GM21825 (cell line): ENCODE measurements around the gene GIMAP7.
"Not testable (repeated sequence)": the region's sequence is repeated elsewhere in the genome, so short reads cannot be mapped to it uniquely, and the experiment has no call there.

Source experiments
- ATAC-seq: cut with Tn5 transposase; IDR thresholded peaks from one replicate; pipeline ENCODE4 v1.9.1; 2021; ENCODE audit warnings: mild to moderate bottlenecking, moderate library complexity; ENCODE audit not compliant: unreplicated experiment

Gene GIMAP7

GRCh38 chr7:150511048-150511447 is 3.6 kb upstream of the GIMAP7 start:
- ATAC-seq = no peak

- no peak for ATAC-seq
Measured at GRCh38 chr7:150513758-150514157, 914 bp upstream of the GIMAP7 start.

GRCh38 chr7:150515248-150516147 is 826 bp downstream of the GIMAP7 start:
- ATAC-seq = peak; percentile 15

GRCh38 chr7:150516956-150517745 is 2.5 kb downstream of the GIMAP7 start:
- no peak for ATAC-seq

- ATAC-seq = no peak
Measured at GRCh38 chr7:150519310-150519709, 4.6 kb downstream of the GIMAP7 start.

- no peak for ATAC-seq
Measured at GRCh38 chr7:150520145-150520544, 5.5 kb downstream of the GIMAP7 start.

GRCh38 chr7:150522931-150523330 is 8.3 kb downstream of the GIMAP7 start:
- not testable (repeated sequence) for ATAC-seq

- no peak for ATAC-seq
Measured at GRCh38 chr7:150524018-150524417, 9.3 kb downstream of the GIMAP7 start.

GRCh38 chr7:150531704-150532103 is 17.0 kb downstream of the GIMAP7 start:
- ATAC-seq = no peak

GRCh38 chr7:150538259-150538658 is 23.6 kb downstream of the GIMAP7 start:
- ATAC-seq = no peak

- no peak for ATAC-seq
Measured at GRCh38 chr7:150553163-150553562, 38.5 kb downstream of the GIMAP7 start.

GRCh38 chr7:150556521-150557138 is 42.0 kb downstream of the GIMAP7 start:
- ATAC-seq = no peak

GRCh38 chr7:150560486-150560885 is 45.8 kb downstream of the GIMAP7 start:
- ATAC-seq = no peak

GRCh38 chr7:150562919-150563318 is 48.2 kb downstream of the GIMAP7 start:
- no peak for ATAC-seq

GRCh38 chr7:150564006-150564405 is 49.3 kb downstream of the GIMAP7 start:
- no peak for ATAC-seq

GRCh38 chr7:150564566-150564965 is 49.9 kb downstream of the GIMAP7 start:
- no peak for ATAC-seq

GRCh38 chr7:150565239-150565638 is 50.6 kb downstream of the GIMAP7 start:
- ATAC-seq = no peak

- no peak for ATAC-seq
Measured at GRCh38 chr7:150566123-150566522, 51.5 kb downstream of the GIMAP7 start.

- ATAC-seq = no peak
Measured at GRCh38 chr7:150566572-150566971, 51.9 kb downstream of the GIMAP7 start.

- ATAC-seq = no peak
Measured at GRCh38 chr7:150567169-150567568, 52.5 kb downstream of the GIMAP7 start, which contains the start of gene GIMAP4. Gene GIMAP4, plus strand, starts transcription at chr7:150567390. Its CDS starts 2,512 bp downstream, at chr7:150569902.

- ATAC-seq = no peak
Measured at GRCh38 chr7:150567871-150568301, 53.2 kb downstream of the GIMAP7 start.
